ENCODE data around the gene ZNF230.

The ZNF230 gene

DNA sequence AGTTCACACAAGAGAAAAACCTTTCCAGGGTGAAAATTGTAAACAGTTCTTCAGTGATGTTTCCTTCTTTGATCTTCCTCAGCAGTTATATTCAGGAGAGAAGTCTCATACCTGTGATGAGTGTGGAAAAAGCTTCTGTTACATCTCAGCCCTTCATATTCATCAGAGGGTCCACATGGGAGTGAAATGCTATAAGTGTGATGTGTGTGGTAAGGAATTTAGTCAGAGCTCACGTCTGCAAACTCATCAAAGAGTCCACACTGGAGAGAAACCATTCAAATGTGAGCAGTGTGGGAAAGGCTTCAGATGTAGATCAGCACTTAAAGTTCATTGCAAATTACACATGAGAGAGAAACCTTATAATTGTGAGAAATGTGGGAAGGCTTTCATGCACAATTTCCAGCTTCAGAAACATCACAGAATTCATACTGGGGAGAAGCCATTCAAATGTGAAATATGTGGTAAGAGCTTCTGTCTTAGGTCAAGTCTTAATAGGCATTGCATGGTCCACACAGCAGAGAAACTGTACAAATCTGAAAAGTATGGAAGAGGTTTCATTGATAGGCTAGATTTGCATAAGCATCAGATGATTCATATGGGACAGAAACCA is 29.3 kb downstream of the ZNF230 start:
- DNase-seq, result no peak

DNA sequence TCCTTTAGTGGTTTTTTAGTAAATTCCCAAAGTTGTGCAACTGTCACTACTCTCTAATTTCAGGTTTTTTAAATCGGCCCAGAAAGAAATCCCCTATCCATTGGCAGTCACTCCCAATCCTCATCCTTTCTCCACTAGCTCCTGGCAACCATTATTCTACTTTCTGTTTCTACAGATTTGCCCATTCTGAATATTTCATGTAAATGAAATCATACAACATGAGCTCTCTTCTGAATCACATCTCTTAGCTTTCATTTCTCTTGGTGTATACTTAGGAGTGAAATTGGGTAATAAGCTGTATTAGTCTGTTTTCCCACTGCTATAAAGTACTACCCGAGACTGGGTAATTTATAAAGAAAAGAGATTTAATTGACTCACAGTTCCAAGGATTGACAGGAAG is 39.4 kb downstream of the ZNF230 start:
- DNase-seq, result no peak

DNA sequence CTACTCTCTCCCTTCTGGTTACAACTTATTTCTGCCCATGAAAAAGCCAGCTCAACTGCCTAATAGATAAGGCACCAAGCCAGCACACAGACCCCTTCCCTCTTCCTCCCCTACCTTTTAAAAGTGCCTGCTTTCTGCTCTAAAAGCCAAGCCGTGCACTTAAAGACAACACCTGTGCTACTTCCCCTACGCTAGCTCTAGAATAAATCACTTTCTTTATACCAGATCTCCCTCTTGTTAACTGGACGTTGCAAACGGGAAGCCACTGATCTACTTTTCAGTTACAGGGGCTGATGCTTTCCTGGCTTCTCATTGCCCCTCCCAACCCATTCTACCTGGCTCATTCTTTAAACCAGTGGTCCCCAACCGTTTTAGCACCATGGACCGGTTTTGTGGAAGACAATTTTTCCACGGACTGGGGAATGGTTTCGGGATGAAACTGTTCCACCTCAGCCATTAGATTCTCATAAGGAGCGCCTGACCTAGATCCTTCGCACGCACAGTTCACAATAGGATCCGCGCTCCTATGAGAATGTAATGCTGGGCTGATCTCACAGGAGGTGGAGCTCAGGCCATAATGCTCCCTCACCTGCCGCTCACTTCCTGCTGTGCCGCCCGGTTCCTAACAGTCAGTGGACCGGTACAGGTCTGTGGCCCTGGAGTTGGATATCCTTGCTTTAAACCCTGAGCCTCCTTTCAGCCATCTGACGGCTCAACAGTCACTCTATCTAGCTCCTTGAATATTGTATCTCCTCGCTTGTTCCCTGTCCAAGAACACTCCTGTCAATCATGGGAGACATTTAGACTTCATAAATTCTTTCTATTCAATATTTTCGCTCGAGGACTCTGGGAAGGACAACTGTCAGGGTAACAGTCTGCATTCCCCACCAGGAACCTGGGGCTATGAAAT is 48.2 kb downstream of the ZNF230 start:
- DNase-seq, result peak in 14 of 56 donors; percentile 2 to 69 (median 14)

DNA sequence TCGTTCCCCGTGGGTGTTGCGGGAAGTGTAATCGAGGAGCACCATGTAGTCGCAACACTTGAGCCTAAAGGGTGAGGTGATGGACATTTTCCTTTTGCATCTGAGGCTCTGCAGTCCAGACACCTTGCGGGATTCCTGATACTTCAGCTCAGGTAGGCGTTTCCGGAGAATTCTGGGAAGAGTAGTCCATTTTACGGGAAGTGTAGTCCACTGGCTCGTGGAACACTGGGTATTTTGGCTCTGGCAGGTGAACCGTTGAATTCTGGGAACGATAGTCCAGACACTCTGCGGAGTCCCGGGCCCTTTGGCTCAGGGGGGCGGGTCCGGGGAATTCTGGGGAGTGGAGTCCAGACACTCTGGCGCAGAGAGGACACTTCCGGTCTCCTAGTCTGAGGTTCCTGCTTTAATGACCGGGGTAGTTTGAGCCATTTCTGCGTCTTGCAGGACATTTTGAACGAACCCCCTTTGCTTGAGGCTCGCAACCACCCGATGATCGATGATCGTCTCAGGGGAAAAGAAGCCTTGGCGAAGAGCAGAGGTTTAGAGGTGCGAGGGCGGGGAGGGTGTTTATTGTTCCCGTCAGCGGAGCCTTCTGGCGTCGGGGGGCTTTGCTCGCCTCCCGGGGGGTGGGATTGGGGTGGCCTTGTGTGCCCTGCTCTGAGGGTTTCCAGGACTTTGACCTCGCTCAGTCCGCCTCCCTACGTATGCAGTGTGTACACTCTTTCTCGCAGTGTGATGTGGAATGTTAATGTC is 49.1 kb downstream of the ZNF230 start, which contains the start of gene ZNF223:
Gene ZNF223, plus strand, starts transcription at position 387 of the 753 bp plus-strand sequence. CDS start 3,141 bp downstream, outside the sequence.
- DNase-seq, result peak; percentile 32 to 99 (median 94)

DNA sequence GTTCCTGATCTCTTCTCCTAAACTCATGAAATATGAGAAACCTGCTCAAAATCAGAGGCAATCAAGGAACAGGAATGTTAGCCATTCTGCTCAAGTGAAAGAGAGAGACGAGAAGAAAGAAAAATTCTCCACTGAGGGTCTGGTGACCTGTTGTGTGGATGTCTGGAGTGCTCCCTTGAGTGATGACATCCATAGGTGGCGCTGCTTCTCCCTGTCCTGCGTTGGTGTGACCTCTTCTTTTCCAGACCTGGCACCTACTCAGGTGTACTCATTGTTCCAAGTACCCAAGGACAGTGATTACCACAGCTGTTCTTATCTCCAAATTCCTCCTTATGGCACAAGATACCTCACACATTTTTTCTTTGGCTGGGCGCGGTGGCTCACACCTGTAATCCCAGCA is 53.1 kb downstream of the ZNF230 start:
- no peak for DNase-seq

DNA sequence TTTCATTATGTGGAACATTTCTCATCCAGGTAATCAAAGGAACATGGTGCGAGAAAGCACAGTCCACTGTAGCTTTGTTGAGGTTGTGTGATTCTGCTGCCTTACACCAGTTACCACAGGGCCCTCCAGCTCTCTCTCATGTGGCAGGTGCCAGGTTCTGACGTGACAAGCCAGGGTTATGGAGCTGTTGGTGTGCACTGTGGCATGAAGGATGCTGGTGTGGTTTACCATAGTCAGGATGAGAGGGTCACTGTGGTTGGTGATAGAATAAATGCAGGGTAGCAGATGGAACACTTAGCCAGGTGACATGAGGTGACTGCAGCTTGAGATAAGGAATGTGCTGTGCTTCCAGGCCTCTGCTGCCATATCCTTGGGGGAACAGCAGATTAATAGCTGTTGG is 56.5 kb downstream of the ZNF230 start:
- no peak for DNase-seq

DNA sequence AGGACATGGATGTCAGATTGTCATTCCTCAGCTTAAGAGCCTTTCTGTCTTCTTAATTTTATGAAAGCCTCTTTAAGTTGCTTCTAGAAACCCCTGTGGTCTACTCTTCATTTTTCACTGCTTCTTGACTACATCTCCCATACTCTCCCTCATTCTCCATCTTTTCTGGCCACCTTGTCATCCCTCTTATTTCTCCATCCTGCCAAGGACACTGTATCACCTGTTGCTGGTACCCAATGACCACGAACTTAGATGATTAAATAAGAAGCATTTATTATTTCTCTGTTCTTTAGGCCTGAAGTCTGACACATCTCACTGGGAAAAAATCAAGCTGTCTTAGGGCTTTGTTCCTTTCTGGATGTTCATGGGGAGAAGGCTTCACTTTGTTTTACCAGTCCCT is 58.3 kb downstream of the ZNF230 start:
- no peak for DNase-seq

All from amygdala (tissue), 56 donors.